Cardiac septum (tissue), 1 donor: ENCODE data around the gene IL1RAP. TPM values are rescaled to one million over a fixed set of nuclear protein-coding genes. Genes with fewer than 3 reads are reported as not detected.
A peak's percentile ranks its signal among the peaks of the same experiment; 100 is the strongest.

ENCODE experiments used
- DNase-seq: peaks from one replicate; pipeline ENCODE4 v3.0.0-alpha.2; 2020; ENCODE audit warnings: low spot score
- intact Hi-C: fragments of 100-400 bp; cut with DNase I; formaldehyde crosslinking; loops from one replicate; pipeline ENCODE4 v1.14.0; 2022
- total RNA-seq: library from RNA; stranded (reverse); fragmentation: NEBNext Ultra II Directional; extraction: Animal tissue kit (Norgen Biotek cat#: 25700); gene quantifications from one replicate; pipeline ENCODE4 v1.2.1, GENCODE V29; 2021
- donor health status: DM: no; HTN: no; CAD: no.

IL1RAP gene
- total RNA-seq, 1 donor from 2014 or later = 20.4 TPM

- intact Hi-C loops = no loop called here
- DNase-seq = no peak
Measured at GRCh38 chr3:190560013-190560895, 46.4 kb downstream of the IL1RAP start.

- intact Hi-C loops = no loop called here
- DNase-seq = no peak
Measured at GRCh38 chr3:190562866-190563510, 49.1 kb downstream of the IL1RAP start.

GRCh38 chr3:190564175-190564574, 50.3 kb downstream of the IL1RAP start:
- DNase-seq = no peak
- intact Hi-C loops = no loop called here

GRCh38 chr3:190566043-190566933, 52.4 kb downstream of the IL1RAP start:
- intact Hi-C loops = loop anchor here (5.0 kb wide), 1 partner anchor 34 kb away; no protein-coding TSS in a partner anchor
- peak; percentile 95 for DNase-seq

- intact Hi-C loops = loop anchor here (5.0 kb wide), 1 partner anchor 36 kb away; no protein-coding TSS in a partner anchor
Measured at GRCh38 chr3:190568036-190568435, 54.2 kb downstream of the IL1RAP start.

GRCh38 chr3:190574473-190574872, 60.6 kb downstream of the IL1RAP start:
- DNase-seq = no peak
- intact Hi-C loops = no loop called here

More at GRCh38 chr3:190568036-190568435, 54.2 kb downstream of the IL1RAP start:
- DNase-seq = no peak

- intact Hi-C loops = no loop called here
- no peak for DNase-seq
Measured at GRCh38 chr3:190575437-190576185, 61.7 kb downstream of the IL1RAP start.

- DNase-seq = no peak
- intact Hi-C loops = no loop called here
Measured at GRCh38 chr3:190577225-190577624, 63.3 kb downstream of the IL1RAP start.

GRCh38 chr3:190579514-190580137, 65.7 kb downstream of the IL1RAP start:
- intact Hi-C loops = loop anchor here (2.0 kb wide), 1 partner anchor 17 kb away; no protein-coding TSS in a partner anchor
- no peak for DNase-seq

- intact Hi-C loops = loop anchor here (2.0 kb wide), 1 partner anchor 16 kb away; no protein-coding TSS in a partner anchor
- no peak for DNase-seq
Measured at GRCh38 chr3:190580417-190580816, 66.5 kb downstream of the IL1RAP start.

GRCh38 chr3:190581041-190581541, 67.2 kb downstream of the IL1RAP start:
- intact Hi-C loops = loop anchor here (2.0 kb wide), 1 partner anchor 16 kb away; no protein-coding TSS in a partner anchor
- no peak for DNase-seq

GRCh38 chr3:190582667-190583066, 68.8 kb downstream of the IL1RAP start:
- no peak for DNase-seq
- intact Hi-C loops = no loop called here

GRCh38 chr3:190585805-190586630, 72.1 kb downstream of the IL1RAP start:
- DNase-seq = no peak
- intact Hi-C loops = no loop called here

- intact Hi-C loops = no loop called here
- DNase-seq = no peak
Measured at GRCh38 chr3:190586631-190587011, 72.7 kb downstream of the IL1RAP start.

- no peak for DNase-seq
- intact Hi-C loops = no loop called here
Measured at GRCh38 chr3:190588570-190588969, 74.7 kb downstream of the IL1RAP start.

GRCh38 chr3:190589326-190589725, 75.4 kb downstream of the IL1RAP start:
- DNase-seq = no peak
- intact Hi-C loops = no loop called here

GRCh38 chr3:190591080-190591479, 77.2 kb downstream of the IL1RAP start:
- DNase-seq = no peak
- intact Hi-C loops = no loop called here
